ENCODE data around the gene ALK. TPM values are rescaled to one million over a fixed set of nuclear protein-coding genes. Genes with fewer than 3 reads are reported as not detected.
"Not testable (repeated sequence)": the region's sequence is repeated elsewhere in the genome, so short reads cannot be mapped to it uniquely, and the experiment has no call there.

The ALK gene
- total RNA-seq, 2 experiments from 2014 or later: not detected

GRCh38 chr2:29751390-29751789 lies 170.0 kb downstream of the ALK start:
- H3K27ac Mint-ChIP-seq: no peak overlapping the region
- CTCF ChIA-PET: no interaction called here
- no peak for TF ChIP-seq CTCF (IDR thresholded peaks at IDR 0.05)
- POLR2A ChIA-PET: no interaction called here
- H3K27me3 Mint-ChIP-seq: no peaks in the 10 kb centered on the region
- no peak overlapping the region for H3K4me3 Mint-ChIP-seq
- H3K4me1 Mint-ChIP-seq (ENCODE audit: low read depth): peaks cover 5% of the 10 kb centered on the region
- intact Hi-C loops (cut with micrococcal nuclease): no loop called here
- no peaks in the 10 kb centered on the region for H3K9me3 Mint-ChIP-seq
- H3K36me3 Mint-ChIP-seq (ENCODE audit: low read depth): no peaks in the 10 kb centered on the region
- DNase-seq: no peak
- no peak for ATAC-seq

- H3K4me3 Mint-ChIP-seq; intact Hi-C loops (cut with micrococcal nuclease); H3K27ac Mint-ChIP-seq; CTCF ChIA-PET; H3K4me1 Mint-ChIP-seq (ENCODE audit: low read depth); ATAC-seq; POLR2A ChIA-PET; DNase-seq; H3K9me3 Mint-ChIP-seq; H3K27me3 Mint-ChIP-seq; H3K36me3 Mint-ChIP-seq (ENCODE audit: low read depth): not testable (repeated sequence)
Observed at GRCh38 chr2:29750463-29750862, 170.9 kb downstream of the ALK start.

- peaks cover 5% of the 10 kb centered on the region for H3K4me1 Mint-ChIP-seq (ENCODE audit: low read depth)
- intact Hi-C loops (cut with micrococcal nuclease): no loop called here
- DNase-seq (no peak), ATAC-seq (no peak)
- no peak for TF ChIP-seq CTCF (IDR thresholded peaks at IDR 0.05)
- ChIA-PET CTCF (no interaction called here), POLR2A (no interaction called here)
- H3K36me3 Mint-ChIP-seq (ENCODE audit: low read depth): no peaks in the 10 kb centered on the region
- H3K27me3 Mint-ChIP-seq: peaks cover 2% of the 10 kb centered on the region
- no peaks in the 10 kb centered on the region for H3K9me3 Mint-ChIP-seq
- H3K27ac Mint-ChIP-seq: no peak overlapping the region
- no peak overlapping the region for H3K4me3 Mint-ChIP-seq
Observed at GRCh38 chr2:29749843-29750242, 171.5 kb downstream of the ALK start.

- no peak overlapping the region for H3K27ac Mint-ChIP-seq
- intact Hi-C loops (cut with micrococcal nuclease): no loop called here
- POLR2A ChIA-PET: no interaction called here
- CTCF ChIA-PET: no interaction called here
- H3K9me3 Mint-ChIP-seq: no peaks in the 10 kb centered on the region
- ATAC-seq (peak; percentile 52), DNase-seq (peak; percentile 8)
- peaks cover 3% of the 10 kb centered on the region for H3K27me3 Mint-ChIP-seq
- H3K4me1 Mint-ChIP-seq (ENCODE audit: low read depth): peaks cover 5% of the 10 kb centered on the region
- no peaks in the 10 kb centered on the region for H3K36me3 Mint-ChIP-seq (ENCODE audit: low read depth)
- no peak overlapping the region for H3K4me3 Mint-ChIP-seq
- no peak for TF ChIP-seq CTCF (IDR thresholded peaks at IDR 0.05)
Observed at GRCh38 chr2:29749041-29749440, 172.3 kb downstream of the ALK start.

GRCh38 chr2:29747786-29748470 lies 173.5 kb downstream of the ALK start:
- ChIA-PET CTCF (no interaction called here), POLR2A (no interaction called here)
- TF ChIP-seq CTCF (IDR thresholded peaks at IDR 0.05): no peak
- H3K27me3 Mint-ChIP-seq: peaks cover 4% of the 10 kb centered on the region
- no peak overlapping the region for H3K4me3 Mint-ChIP-seq
- DNase-seq (peak; percentile 25), ATAC-seq (peak; percentile 91)
- H3K9me3 Mint-ChIP-seq: no peaks in the 10 kb centered on the region
- H3K4me1 Mint-ChIP-seq (ENCODE audit: low read depth): peaks cover 5% of the 10 kb centered on the region
- no peak overlapping the region for H3K27ac Mint-ChIP-seq
- intact Hi-C loops (cut with micrococcal nuclease): no loop called here
- H3K36me3 Mint-ChIP-seq (ENCODE audit: low read depth): no peaks in the 10 kb centered on the region
